Endothelial cell of umbilical vein (primary cell): Measurements from ENCODE around the gene OR6B3.

ENCODE experiments used
- EZH2 ChIP-seq: IDR thresholded peaks from 2 replicates; pipeline ENCODE4 v1.6.1; 2012; ENCODE audit warnings: borderline replicate concordance, low read depth, mild to moderate bottlenecking, moderate library complexity, low read length, inconsistent platforms; ENCODE audit not compliant: severe bottlenecking
- FOS ChIP-seq: IDR thresholded peaks from 2 replicates; pipeline ENCODE4 v1.6.1; 2011; ENCODE audit warnings: mild to moderate bottlenecking, low read length, moderate library complexity, borderline replicate concordance; ENCODE audit not compliant: insufficient read depth
- GATA2 ChIP-seq: IDR thresholded peaks from 2 replicates; pipeline ENCODE4 v1.7.0; 2011; ENCODE audit warnings: low read depth, mild to moderate bottlenecking, moderate library complexity, mixed read lengths, low read length; ENCODE audit not compliant: insufficient read length, insufficient read depth
- JUN ChIP-seq: IDR thresholded peaks from 2 replicates; pipeline ENCODE4 v1.6.1; 2011; ENCODE audit warnings: borderline replicate concordance, low read depth; ENCODE audit not compliant: insufficient read length, insufficient read depth
- MYC ChIP-seq: IDR thresholded peaks from one replicate; pipeline ENCODE4 v1.6.1; 2011; ENCODE audit warnings: mild to moderate bottlenecking, low read depth, low read length
- POLR2A ChIP-seq: IDR thresholded peaks from 2 replicates; pipeline ENCODE4 v1.6.1; 2012; ENCODE audit warnings: low read depth, mild to moderate bottlenecking, control low read depth, low read length
- POLR2AphosphoS5 ChIP-seq: IDR thresholded peaks from 2 replicates; pipeline ENCODE4 v1.6.1; 2012; ENCODE audit warnings: low read depth, mild to moderate bottlenecking, control low read depth, low read length, moderate library complexity; ENCODE audit not compliant: insufficient read depth
- TF ChIP-seq, protein P1 (sequence below), 2 donors: IDR thresholded peaks; 1 replicate in 1 of 2; 2 replicates in 1 of 2; pipeline ENCODE4 v1.5.1; 2011; ENCODE audit warnings: low read length in 2 of 2, mild to moderate bottlenecking in 2 of 2, moderate library complexity in 2 of 2, control low read depth in 1 of 2, inconsistent platforms in 1 of 2, low read depth in 1 of 2; ENCODE audit not compliant: insufficient read depth in 1 of 2; ENCODE audit errors: extremely low read depth in 1 of 2
- TF ChIP-seq, protein P2 (sequence below): IDR thresholded peaks from 2 replicates; pipeline ENCODE4 v1.6.1; 2011; ENCODE audit not compliant: insufficient read depth, insufficient read length

DNA sequence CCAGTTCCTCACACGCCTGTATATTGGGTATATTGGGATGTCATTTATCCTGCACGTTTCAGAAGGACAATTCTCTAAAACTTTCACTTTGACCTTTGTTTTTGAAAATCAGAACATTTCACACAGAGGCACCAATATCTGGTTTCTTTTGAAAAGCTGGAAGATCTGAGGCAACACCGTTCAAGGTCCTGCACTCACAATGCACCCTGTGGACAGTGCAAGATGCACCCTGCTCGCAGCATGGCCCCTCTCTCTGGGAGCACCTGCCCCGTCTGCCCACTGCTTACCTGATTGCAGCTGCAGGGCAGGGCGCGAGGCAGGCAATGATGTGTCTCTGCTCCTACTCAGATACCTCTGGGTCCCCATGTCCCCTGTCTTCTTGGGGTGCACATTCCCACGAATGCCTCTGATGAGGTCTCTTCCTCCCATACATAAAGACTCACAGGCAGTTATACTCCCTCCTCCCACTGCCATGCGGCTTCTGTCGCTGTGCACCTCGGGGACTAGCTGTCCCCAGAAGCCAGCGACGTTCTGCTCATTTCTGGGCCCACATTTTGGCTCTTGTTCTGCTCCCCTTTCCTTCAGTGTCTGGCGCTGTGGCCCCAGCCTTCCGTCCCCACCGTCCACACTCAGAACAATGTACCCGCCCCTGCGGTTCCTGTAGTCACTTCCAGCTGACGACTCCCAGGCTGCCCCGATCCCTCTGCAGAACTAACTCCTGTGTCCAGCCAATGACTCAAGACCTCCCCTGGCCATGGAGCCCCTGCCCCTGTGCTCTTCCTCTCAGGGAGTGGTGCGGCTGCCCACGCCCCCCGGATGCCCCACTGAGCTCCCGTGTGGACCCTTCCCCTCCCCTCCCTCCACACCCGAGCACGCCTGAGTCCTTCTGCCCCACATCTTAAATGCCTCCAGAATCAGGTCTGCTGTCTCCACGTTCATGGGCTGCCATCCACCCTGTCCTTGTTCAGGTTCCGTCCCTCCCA is at the start of gene OR6B3:
- TF ChIP-seq POLR2A, result no peak
- TF ChIP-seq, protein P1, sequence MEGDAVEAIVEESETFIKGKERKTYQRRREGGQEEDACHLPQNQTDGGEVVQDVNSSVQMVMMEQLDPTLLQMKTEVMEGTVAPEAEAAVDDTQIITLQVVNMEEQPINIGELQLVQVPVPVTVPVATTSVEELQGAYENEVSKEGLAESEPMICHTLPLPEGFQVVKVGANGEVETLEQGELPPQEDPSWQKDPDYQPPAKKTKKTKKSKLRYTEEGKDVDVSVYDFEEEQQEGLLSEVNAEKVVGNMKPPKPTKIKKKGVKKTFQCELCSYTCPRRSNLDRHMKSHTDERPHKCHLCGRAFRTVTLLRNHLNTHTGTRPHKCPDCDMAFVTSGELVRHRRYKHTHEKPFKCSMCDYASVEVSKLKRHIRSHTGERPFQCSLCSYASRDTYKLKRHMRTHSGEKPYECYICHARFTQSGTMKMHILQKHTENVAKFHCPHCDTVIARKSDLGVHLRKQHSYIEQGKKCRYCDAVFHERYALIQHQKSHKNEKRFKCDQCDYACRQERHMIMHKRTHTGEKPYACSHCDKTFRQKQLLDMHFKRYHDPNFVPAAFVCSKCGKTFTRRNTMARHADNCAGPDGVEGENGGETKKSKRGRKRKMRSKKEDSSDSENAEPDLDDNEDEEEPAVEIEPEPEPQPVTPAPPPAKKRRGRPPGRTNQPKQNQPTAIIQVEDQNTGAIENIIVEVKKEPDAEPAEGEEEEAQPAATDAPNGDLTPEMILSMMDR (IDR thresholded peaks at IDR 0.05; ENCODE audit: extremely low read depth in 1 of 2, insufficient read depth in 1 of 2, low read depth in 1 of 2, low read length in 2 of 2), result no peak
- TF ChIP-seq JUN, result no peak
- no peak for TF ChIP-seq EZH2
- no peak for TF ChIP-seq MYC
- TF ChIP-seq POLR2AphosphoS5, result no peak
- TF ChIP-seq, protein P2, sequence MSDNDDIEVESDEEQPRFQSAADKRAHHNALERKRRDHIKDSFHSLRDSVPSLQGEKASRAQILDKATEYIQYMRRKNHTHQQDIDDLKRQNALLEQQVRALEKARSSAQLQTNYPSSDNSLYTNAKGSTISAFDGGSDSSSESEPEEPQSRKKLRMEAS, result no peak
- no peak for TF ChIP-seq GATA2
- no peak for TF ChIP-seq FOS
